ENCODE measurements around the gene FUT9. TPM values are rescaled to one million over a fixed set of nuclear protein-coding genes. Genes with fewer than 3 reads are reported as not detected.

Gene FUT9
- polyA plus RNA-seq, 1 donor, result 0.03 TPM

- 71% methylated on average over 1 of the region's 2 CpGs for WGBS (ENCODE audit: insufficient coverage, low lambda C conversion rate)
- no peak for DNase-seq
- no peak overlapping the region for H3K27ac ChIP-seq (ENCODE audit: low read length)
- no peaks in the 10 kb centered on the region for H3K4me1 ChIP-seq (ENCODE audit: control insufficient read depth, insufficient read depth, low read length)
- no peak overlapping the region for H3K4me3 ChIP-seq (ENCODE audit: low read length)
- no peaks in the 10 kb centered on the region for H3K9me3 ChIP-seq (ENCODE audit: control insufficient read depth, low read depth, low read length)
- H3K36me3 ChIP-seq (ENCODE audit: control insufficient read depth, insufficient read depth, low read length), result no peaks in the 10 kb centered on the region
- no peaks in the 10 kb centered on the region for H3K27me3 ChIP-seq (ENCODE audit: control insufficient read depth, insufficient read depth, low read length)
Observed at GRCh38 chr6:96110878-96111277, 95.1 kb downstream of the FUT9 start.

- DNase-seq, result no peak
- no CpG with 5 or more reads among the region's 1 CpG for WGBS (ENCODE audit: insufficient coverage, low lambda C conversion rate)
Observed at GRCh38 chr6:96116674-96117073, 100.9 kb downstream of the FUT9 start.

GRCh38 chr6:96124778-96125177, 109.0 kb downstream of the FUT9 start:
- Histone ChIP-seq H3K27me3 (ENCODE audit: control insufficient read depth, insufficient read depth, low read length) (no peaks in the 10 kb centered on the region), H3K4me1 (ENCODE audit: control insufficient read depth, insufficient read depth, low read length) (no peaks in the 10 kb centered on the region), H3K36me3 (ENCODE audit: control insufficient read depth, insufficient read depth, low read length) (no peaks in the 10 kb centered on the region), H3K9me3 (ENCODE audit: control insufficient read depth, low read depth, low read length) (no peaks in the 10 kb centered on the region), H3K27ac (ENCODE audit: low read length) (no peak overlapping the region), H3K4me3 (ENCODE audit: low read length) (no peak overlapping the region)
- WGBS (ENCODE audit: insufficient coverage, low lambda C conversion rate), result 80% methylated on average over 1 of the region's 1 CpG
- DNase-seq, result no peak

More at GRCh38 chr6:96116674-96117073, 100.9 kb downstream of the FUT9 start:
- Histone ChIP-seq H3K4me1 (ENCODE audit: control insufficient read depth, insufficient read depth, low read length) (no peaks in the 10 kb centered on the region), H3K9me3 (ENCODE audit: control insufficient read depth, low read depth, low read length) (no peaks in the 10 kb centered on the region), H3K27me3 (ENCODE audit: control insufficient read depth, insufficient read depth, low read length) (no peaks in the 10 kb centered on the region), H3K4me3 (ENCODE audit: low read length) (no peak overlapping the region), H3K27ac (ENCODE audit: low read length) (no peak overlapping the region), H3K36me3 (ENCODE audit: control insufficient read depth, insufficient read depth, low read length) (no peaks in the 10 kb centered on the region)

GRCh38 chr6:96138406-96138805, 122.6 kb downstream of the FUT9 start:
- Histone ChIP-seq H3K36me3 (ENCODE audit: control insufficient read depth, insufficient read depth, low read length) (no peaks in the 10 kb centered on the region), H3K27me3 (ENCODE audit: control insufficient read depth, insufficient read depth, low read length) (no peaks in the 10 kb centered on the region), H3K27ac (ENCODE audit: low read length) (no peak overlapping the region), H3K9me3 (ENCODE audit: control insufficient read depth, low read depth, low read length) (no peaks in the 10 kb centered on the region), H3K4me3 (ENCODE audit: low read length) (no peak overlapping the region), H3K4me1 (ENCODE audit: control insufficient read depth, insufficient read depth, low read length) (no peaks in the 10 kb centered on the region)
- WGBS (ENCODE audit: insufficient coverage, low lambda C conversion rate), result 88% methylated on average over 2 of the region's 2 CpGs
- no peak for DNase-seq

GRCh38 chr6:96142142-96142541, 126.4 kb downstream of the FUT9 start:
- Histone ChIP-seq H3K36me3 (ENCODE audit: control insufficient read depth, insufficient read depth, low read length) (no peaks in the 10 kb centered on the region), H3K27me3 (ENCODE audit: control insufficient read depth, insufficient read depth, low read length) (no peaks in the 10 kb centered on the region), H3K27ac (ENCODE audit: low read length) (no peak overlapping the region), H3K9me3 (ENCODE audit: control insufficient read depth, low read depth, low read length) (no peaks in the 10 kb centered on the region), H3K4me3 (ENCODE audit: low read length) (no peak overlapping the region), H3K4me1 (ENCODE audit: control insufficient read depth, insufficient read depth, low read length) (no peaks in the 10 kb centered on the region)
- WGBS (ENCODE audit: insufficient coverage, low lambda C conversion rate), result 80% methylated on average over 1 of the region's 2 CpGs
- no peak for DNase-seq

GRCh38 chr6:96150431-96150830, 134.7 kb downstream of the FUT9 start:
- no peak for DNase-seq
- H3K4me3 ChIP-seq (ENCODE audit: low read length), result no peak overlapping the region
- no peaks in the 10 kb centered on the region for H3K36me3 ChIP-seq (ENCODE audit: control insufficient read depth, insufficient read depth, low read length)
- no CpG with 5 or more reads among the region's 2 CpGs for WGBS (ENCODE audit: insufficient coverage, low lambda C conversion rate)
- no peak overlapping the region for H3K27ac ChIP-seq (ENCODE audit: low read length)
- no peaks in the 10 kb centered on the region for H3K9me3 ChIP-seq (ENCODE audit: control insufficient read depth, low read depth, low read length)
- H3K4me1 ChIP-seq (ENCODE audit: control insufficient read depth, insufficient read depth, low read length), result no peaks in the 10 kb centered on the region
- H3K27me3 ChIP-seq (ENCODE audit: control insufficient read depth, insufficient read depth, low read length), result no peaks in the 10 kb centered on the region

- Histone ChIP-seq H3K4me3 (ENCODE audit: low read length) (no peak overlapping the region), H3K9me3 (ENCODE audit: control insufficient read depth, low read depth, low read length) (no peaks in the 10 kb centered on the region), H3K27ac (ENCODE audit: low read length) (no peak overlapping the region), H3K36me3 (ENCODE audit: control insufficient read depth, insufficient read depth, low read length) (no peaks in the 10 kb centered on the region), H3K27me3 (ENCODE audit: control insufficient read depth, insufficient read depth, low read length) (no peaks in the 10 kb centered on the region), H3K4me1 (ENCODE audit: control insufficient read depth, insufficient read depth, low read length) (no peaks in the 10 kb centered on the region)
- 76% methylated on average over 2 of the region's 3 CpGs for WGBS (ENCODE audit: insufficient coverage, low lambda C conversion rate)
- no peak for DNase-seq
Observed at GRCh38 chr6:96151707-96152106, 135.9 kb downstream of the FUT9 start.

GRCh38 chr6:96152114-96152708, 136.4 kb downstream of the FUT9 start:
- no peak overlapping the region for H3K27ac ChIP-seq (ENCODE audit: low read length)
- no peaks in the 10 kb centered on the region for H3K36me3 ChIP-seq (ENCODE audit: control insufficient read depth, insufficient read depth, low read length)
- no CpG with 5 or more reads among the region's 3 CpGs for WGBS (ENCODE audit: insufficient coverage, low lambda C conversion rate)
- no peak overlapping the region for H3K4me3 ChIP-seq (ENCODE audit: low read length)
- H3K27me3 ChIP-seq (ENCODE audit: control insufficient read depth, insufficient read depth, low read length), result no peaks in the 10 kb centered on the region
- H3K9me3 ChIP-seq (ENCODE audit: control insufficient read depth, low read depth, low read length), result no peaks in the 10 kb centered on the region
- no peaks in the 10 kb centered on the region for H3K4me1 ChIP-seq (ENCODE audit: control insufficient read depth, insufficient read depth, low read length)
- no peak for DNase-seq

- no peaks in the 10 kb centered on the region for H3K9me3 ChIP-seq (ENCODE audit: control insufficient read depth, low read depth, low read length)
- H3K4me3 ChIP-seq (ENCODE audit: low read length), result no peak overlapping the region
- H3K36me3 ChIP-seq (ENCODE audit: control insufficient read depth, insufficient read depth, low read length), result no peaks in the 10 kb centered on the region
- DNase-seq, result no peak
- H3K4me1 ChIP-seq (ENCODE audit: control insufficient read depth, insufficient read depth, low read length), result no peaks in the 10 kb centered on the region
- no peaks in the 10 kb centered on the region for H3K27me3 ChIP-seq (ENCODE audit: control insufficient read depth, insufficient read depth, low read length)
- no peak overlapping the region for H3K27ac ChIP-seq (ENCODE audit: low read length)
Observed at GRCh38 chr6:96153775-96154174, 138.0 kb downstream of the FUT9 start.

- H3K27me3 ChIP-seq (ENCODE audit: control insufficient read depth, insufficient read depth, low read length), result no peaks in the 10 kb centered on the region
- H3K4me3 ChIP-seq (ENCODE audit: low read length), result no peak overlapping the region
- no peaks in the 10 kb centered on the region for H3K4me1 ChIP-seq (ENCODE audit: control insufficient read depth, insufficient read depth, low read length)
- no peaks in the 10 kb centered on the region for H3K36me3 ChIP-seq (ENCODE audit: control insufficient read depth, insufficient read depth, low read length)
- no peak for DNase-seq
- H3K9me3 ChIP-seq (ENCODE audit: control insufficient read depth, low read depth, low read length), result no peaks in the 10 kb centered on the region
- H3K27ac ChIP-seq (ENCODE audit: low read length), result no peak overlapping the region
- WGBS (ENCODE audit: insufficient coverage, low lambda C conversion rate), result no CpG with 5 or more reads among the region's 4 CpGs
Observed at GRCh38 chr6:96156425-96156824, 140.7 kb downstream of the FUT9 start.

- no peak for DNase-seq
- Histone ChIP-seq H3K27ac (ENCODE audit: low read length) (no peak overlapping the region), H3K36me3 (ENCODE audit: control insufficient read depth, insufficient read depth, low read length) (no peaks in the 10 kb centered on the region), H3K27me3 (ENCODE audit: control insufficient read depth, insufficient read depth, low read length) (no peaks in the 10 kb centered on the region), H3K4me1 (ENCODE audit: control insufficient read depth, insufficient read depth, low read length) (no peaks in the 10 kb centered on the region), H3K4me3 (ENCODE audit: low read length) (no peak overlapping the region), H3K9me3 (ENCODE audit: control insufficient read depth, low read depth, low read length) (no peaks in the 10 kb centered on the region)
- 51% methylated on average over 3 of the region's 3 CpGs for whole genome bisulfite sequencing (ENCODE audit: insufficient coverage, low lambda C conversion rate)
Observed at GRCh38 chr6:96157018-96157565, 141.3 kb downstream of the FUT9 start.
